Measurements from ENCODE around the gene B3GNT9.

B3GNT9 gene

GRCh38 chr16:67170949-67171649 is 20.3 kb upstream of the B3GNT9 start:
- DNase-seq (ENCODE audit: low spot score): no peak

GRCh38 chr16:67170168-67170948 is 19.6 kb upstream of the B3GNT9 start, which contains the start of gene NOL3:
TSS of gene NOL3 (plus strand) at chr16:67170538.
- peak; percentile 88 for DNase-seq (ENCODE audit: low spot score)
- TF ChIP-seq CTCF (IDR thresholded peaks at IDR 0.05; ENCODE audit: extremely low read depth, missing control alignments): no peak

More at GRCh38 chr16:67170949-67171649, 20.3 kb upstream of the B3GNT9 start:
- no peak for TF ChIP-seq CTCF (IDR thresholded peaks at IDR 0.05; ENCODE audit: extremely low read depth, missing control alignments)

GRCh38 chr16:67169642-67170167 is 18.9 kb upstream of the B3GNT9 start:
- peak; percentile 69 for TF ChIP-seq CTCF (IDR thresholded peaks at IDR 0.05; ENCODE audit: extremely low read depth, missing control alignments)
- peak; percentile 65 for DNase-seq (ENCODE audit: low spot score)

GRCh38 chr16:67169011-67169451 is 18.2 kb upstream of the B3GNT9 start:
- TF ChIP-seq CTCF (IDR thresholded peaks at IDR 0.05; ENCODE audit: extremely low read depth, missing control alignments): no peak
- DNase-seq (ENCODE audit: low spot score): no peak

- no peak for TF ChIP-seq CTCF (IDR thresholded peaks at IDR 0.05; ENCODE audit: extremely low read depth, missing control alignments)
- no peak for DNase-seq (ENCODE audit: low spot score)
Measured at GRCh38 chr16:67167588-67167987, 16.8 kb upstream of the B3GNT9 start.

GRCh38 chr16:67166598-67167168 is 15.9 kb upstream of the B3GNT9 start:
- DNase-seq (ENCODE audit: low spot score): peak; percentile 60
- no peak for TF ChIP-seq CTCF (IDR thresholded peaks at IDR 0.05; ENCODE audit: extremely low read depth, missing control alignments)
